Nephron progenitor cell (in vitro differentiated cells): ENCODE results near the gene SLC30A7.
A peak's percentile ranks its signal among the peaks of the same experiment; 100 is the strongest.

Source experiments
- DNase-seq: peaks from one replicate; pipeline ENCODE4 v3.0.0; 2021
- H3K27ac Mint-ChIP-seq: 2 replicates; pipeline ENCODE4 v1.8.0; 2021; ENCODE audit warnings: mild to moderate bottlenecking, moderate library complexity, mixed read lengths
- H3K27me3 Mint-ChIP-seq: 2 replicates; pipeline ENCODE4 v1.8.0; 2021; ENCODE audit warnings: mild to moderate bottlenecking, low read depth, mixed read lengths; ENCODE audit not compliant: poor library complexity
- H3K36me3 Mint-ChIP-seq: 2 replicates; pipeline ENCODE4 v1.8.0; 2021; ENCODE audit warnings: low read depth, mixed read lengths
- H3K4me1 Mint-ChIP-seq: 2 replicates; pipeline ENCODE4 v1.8.0; 2021; ENCODE audit warnings: mixed read lengths
- H3K4me3 Mint-ChIP-seq: 2 replicates; pipeline ENCODE4 v1.8.0; 2021; ENCODE audit warnings: mild to moderate bottlenecking, moderate library complexity, mixed read lengths
- H3K9me3 Mint-ChIP-seq: 2 replicates; pipeline ENCODE4 v1.8.0; 2021; ENCODE audit warnings: mild to moderate bottlenecking, moderate library complexity, mixed read lengths
- TF ChIP-seq, protein P1 (sequence below): fragments of 200-600 bp; sonication (generic); IDR thresholded peaks from 2 replicates; pipeline ENCODE4 v1.5.0; 2021; ENCODE audit warnings: antibody characterized with exemption

SLC30A7 gene

GRCh38 chr1:100893718-100894117, 2.2 kb upstream of the SLC30A7 start:
- H3K27ac Mint-ChIP-seq: no peak overlapping the region
- peak overlapping the region; percentile 98 for H3K4me3 Mint-ChIP-seq

GRCh38 chr1:100894603-100895539, 1.0 kb upstream of the SLC30A7 start, which contains the start of gene EXTL2:
EXTL2 (minus strand) TSS chr1:100894842; CDS start chr1:100888757, 6,085 bp downstream.
- TF ChIP-seq, protein P1, sequence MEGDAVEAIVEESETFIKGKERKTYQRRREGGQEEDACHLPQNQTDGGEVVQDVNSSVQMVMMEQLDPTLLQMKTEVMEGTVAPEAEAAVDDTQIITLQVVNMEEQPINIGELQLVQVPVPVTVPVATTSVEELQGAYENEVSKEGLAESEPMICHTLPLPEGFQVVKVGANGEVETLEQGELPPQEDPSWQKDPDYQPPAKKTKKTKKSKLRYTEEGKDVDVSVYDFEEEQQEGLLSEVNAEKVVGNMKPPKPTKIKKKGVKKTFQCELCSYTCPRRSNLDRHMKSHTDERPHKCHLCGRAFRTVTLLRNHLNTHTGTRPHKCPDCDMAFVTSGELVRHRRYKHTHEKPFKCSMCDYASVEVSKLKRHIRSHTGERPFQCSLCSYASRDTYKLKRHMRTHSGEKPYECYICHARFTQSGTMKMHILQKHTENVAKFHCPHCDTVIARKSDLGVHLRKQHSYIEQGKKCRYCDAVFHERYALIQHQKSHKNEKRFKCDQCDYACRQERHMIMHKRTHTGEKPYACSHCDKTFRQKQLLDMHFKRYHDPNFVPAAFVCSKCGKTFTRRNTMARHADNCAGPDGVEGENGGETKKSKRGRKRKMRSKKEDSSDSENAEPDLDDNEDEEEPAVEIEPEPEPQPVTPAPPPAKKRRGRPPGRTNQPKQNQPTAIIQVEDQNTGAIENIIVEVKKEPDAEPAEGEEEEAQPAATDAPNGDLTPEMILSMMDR: no peak
- H3K27ac Mint-ChIP-seq: peak within 1 kb of the TSS; percentile 100
- peak within 1 kb of the TSS; percentile 98 for H3K4me3 Mint-ChIP-seq
- peak; percentile 84 for DNase-seq
- no peaks in the 10 kb centered on the region for H3K27me3 Mint-ChIP-seq
- H3K9me3 Mint-ChIP-seq: peaks cover 31% of the 10 kb centered on the region
- peaks cover 42% of the 10 kb centered on the region for H3K4me1 Mint-ChIP-seq
- H3K36me3 Mint-ChIP-seq: peaks cover 48% of the 10 kb centered on the region

More at GRCh38 chr1:100893718-100894117, 2.2 kb upstream of the SLC30A7 start:
- peaks cover 42% of the 10 kb centered on the region for H3K4me1 Mint-ChIP-seq
- no peak for DNase-seq
- peaks cover 48% of the 10 kb centered on the region for H3K36me3 Mint-ChIP-seq
- H3K9me3 Mint-ChIP-seq: peaks cover 42% of the 10 kb centered on the region
- H3K27me3 Mint-ChIP-seq: no peaks in the 10 kb centered on the region
- TF ChIP-seq, protein P1: no peak

DNA sequence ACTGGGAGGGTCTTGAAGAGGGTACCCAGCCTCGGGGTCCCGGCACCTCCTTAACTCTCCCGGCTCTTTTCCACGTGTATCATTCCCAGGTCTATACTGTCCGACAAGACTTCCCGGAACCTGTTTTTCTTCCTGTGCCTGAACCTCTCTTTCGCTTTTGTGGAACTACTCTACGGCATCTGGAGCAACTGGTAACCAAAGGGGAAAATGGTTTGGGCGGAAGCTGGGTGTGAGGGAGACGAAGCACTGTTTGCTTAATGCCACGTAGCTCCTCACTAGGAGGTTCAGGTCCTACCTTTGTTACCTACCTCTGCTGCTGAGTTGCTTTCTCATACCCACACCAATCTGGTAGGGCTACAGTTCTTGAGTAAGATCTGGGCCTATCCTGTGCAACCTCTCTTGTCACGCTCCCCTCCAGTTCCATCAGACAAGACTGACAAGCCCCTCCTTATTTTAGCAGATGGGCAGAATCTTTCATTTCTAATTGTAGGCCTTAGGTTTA, 642 bp downstream of the SLC30A7 start:
- H3K27ac Mint-ChIP-seq: peak overlapping the region; percentile 100
- H3K4me1 Mint-ChIP-seq: peaks cover 42% of the 10 kb centered on the region
- H3K9me3 Mint-ChIP-seq: peaks cover 14% of the 10 kb centered on the region
- TF ChIP-seq, protein P1: no peak
- peaks cover 42% of the 10 kb centered on the region for H3K36me3 Mint-ChIP-seq
- H3K4me3 Mint-ChIP-seq: peak overlapping the region; percentile 98
- peak; percentile 8 for DNase-seq
- no peaks in the 10 kb centered on the region for H3K27me3 Mint-ChIP-seq

DNA sequence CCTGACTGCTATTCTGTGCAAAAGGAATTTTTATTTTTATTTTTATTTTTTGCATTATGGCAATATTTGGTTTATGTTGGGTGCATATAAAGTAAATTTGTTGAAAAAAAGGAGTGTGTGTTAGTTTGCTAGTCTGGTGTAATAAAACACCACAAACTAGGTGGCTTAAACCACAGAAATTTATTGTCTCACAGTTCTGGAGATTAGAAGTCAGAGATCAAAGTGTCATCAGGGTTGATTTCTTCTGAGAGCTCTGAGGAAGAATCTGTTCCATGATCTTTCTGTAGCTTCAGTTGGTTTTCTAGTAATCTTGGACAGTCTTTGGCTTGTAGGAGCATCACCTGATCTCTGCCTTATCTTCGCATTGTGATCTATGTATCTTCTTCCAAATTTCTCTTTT, 6.5 kb downstream of the SLC30A7 start:
- no peak for DNase-seq
- H3K4me3 Mint-ChIP-seq: no peak overlapping the region
- peaks cover 19% of the 10 kb centered on the region for H3K9me3 Mint-ChIP-seq
- peaks cover 16% of the 10 kb centered on the region for H3K4me1 Mint-ChIP-seq
- TF ChIP-seq, protein P1: no peak
- no peaks in the 10 kb centered on the region for H3K27me3 Mint-ChIP-seq
- peaks cover 76% of the 10 kb centered on the region for H3K36me3 Mint-ChIP-seq
- no peak overlapping the region for H3K27ac Mint-ChIP-seq

GRCh38 chr1:100903777-100904176, 7.9 kb downstream of the SLC30A7 start:
- peaks cover 19% of the 10 kb centered on the region for H3K9me3 Mint-ChIP-seq
- H3K4me3 Mint-ChIP-seq: no peak overlapping the region
- no peaks in the 10 kb centered on the region for H3K27me3 Mint-ChIP-seq
- no peak overlapping the region for H3K27ac Mint-ChIP-seq
- H3K36me3 Mint-ChIP-seq: peaks cover 79% of the 10 kb centered on the region
- peaks cover 5% of the 10 kb centered on the region for H3K4me1 Mint-ChIP-seq
- DNase-seq: no peak
- TF ChIP-seq, protein P1: no peak
